ENCODE results near the gene RAB3IL1. TPM values are rescaled to one million over a fixed set of nuclear protein-coding genes. Genes with fewer than 3 reads are reported as not detected.

The RAB3IL1 gene
- total RNA-seq, 1 donor from 2014 or later: 14.9 TPM

- peak; percentile 65 for DNase-seq (ENCODE audit: low spot score)
Measured at GRCh38 chr11:61866231-61866957, 51.0 kb downstream of the RAB3IL1 start.

- DNase-seq (ENCODE audit: low spot score): no peak
Measured at GRCh38 chr11:61864814-61865775, 52.3 kb downstream of the RAB3IL1 start.

- DNase-seq (ENCODE audit: low spot score): no peak
Measured at GRCh38 chr11:61863548-61864081, 53.8 kb downstream of the RAB3IL1 start.

GRCh38 chr11:61862714-61863547 is 54.4 kb downstream of the RAB3IL1 start:
- DNase-seq (ENCODE audit: low spot score): no peak

GRCh38 chr11:61861634-61862033 is 55.7 kb downstream of the RAB3IL1 start:
- no peak for DNase-seq (ENCODE audit: low spot score)

GRCh38 chr11:61860054-61860903 is 57.1 kb downstream of the RAB3IL1 start:
- peak; percentile 74 for DNase-seq (ENCODE audit: low spot score)

GRCh38 chr11:61855939-61856680 is 61.3 kb downstream of the RAB3IL1 start:
- no peak for DNase-seq (ENCODE audit: low spot score)

- DNase-seq (ENCODE audit: low spot score): no peak
Measured at GRCh38 chr11:61854966-61855714, 62.2 kb downstream of the RAB3IL1 start.

GRCh38 chr11:61854206-61854895 is 63.0 kb downstream of the RAB3IL1 start:
- no peak for DNase-seq (ENCODE audit: low spot score)

- no peak for DNase-seq (ENCODE audit: low spot score)
Measured at GRCh38 chr11:61853698-61854169, 63.6 kb downstream of the RAB3IL1 start.

GRCh38 chr11:61851900-61852295 is 65.5 kb downstream of the RAB3IL1 start:
- no peak for DNase-seq (ENCODE audit: low spot score)

GRCh38 chr11:61851113-61851899 is 66.1 kb downstream of the RAB3IL1 start:
- DNase-seq (ENCODE audit: low spot score): no peak

GRCh38 chr11:61850687-61851086 is 66.7 kb downstream of the RAB3IL1 start:
- DNase-seq (ENCODE audit: low spot score): no peak

- no peak for DNase-seq (ENCODE audit: low spot score)
Measured at GRCh38 chr11:61848631-61849030, 68.7 kb downstream of the RAB3IL1 start.

GRCh38 chr11:61847914-61848581 is 69.3 kb downstream of the RAB3IL1 start:
- DNase-seq (ENCODE audit: low spot score): no peak
